SK-N-SH treated with all-trans-retinoic acid at 6 μM for 48 hours (cell line): Measurements from ENCODE around the gene RAD51B.

ENCODE experiments used
- ATAC-seq: fragments of 200-7000 bp; cut with Tn5 transposase; 3 replicates; pipeline ENCODE4 v1.9.1; 2020; ENCODE audit warnings: mild to moderate bottlenecking, moderate library complexity
- BACH2 ChIP-seq: fragments of 250-450 bp; sonication (Bioruptor Pico); IDR thresholded peaks from 2 replicates; pipeline ENCODE4 v1.9.0; 2021; ENCODE audit warnings: mild to moderate bottlenecking, borderline replicate concordance
- CREB5 ChIP-seq: fragments of 250-450 bp; sonication (Bioruptor Pico); IDR thresholded peaks from 2 replicates; pipeline ENCODE4 v1.5.1; 2020; ENCODE audit warnings: low read depth, mild to moderate bottlenecking, moderate library complexity
- CSDC2 ChIP-seq: fragments of 250-450 bp; sonication (Bioruptor Pico); IDR thresholded peaks from 2 replicates; pipeline ENCODE4 v1.5.0; 2020; ENCODE audit warnings: mild to moderate bottlenecking, moderate library complexity
- CSRNP3 ChIP-seq: fragments of 250-450 bp; sonication (Bioruptor Pico); IDR thresholded peaks from 2 replicates; pipeline ENCODE4 v1.5.1; 2021; ENCODE audit warnings: mild to moderate bottlenecking, moderate library complexity
- ESRRG ChIP-seq: fragments of 250-450 bp; sonication (Bioruptor Pico); IDR thresholded peaks from 2 replicates; pipeline ENCODE4 v1.6.1; 2021; ENCODE audit warnings: mild to moderate bottlenecking
- GLIS3 ChIP-seq: fragments of 250-450 bp; sonication (Bioruptor Pico); IDR thresholded peaks from 2 replicates; pipeline ENCODE4 v1.5.0; 2020; ENCODE audit warnings: mild to moderate bottlenecking, moderate library complexity
- ISL1 ChIP-seq: fragments of 250-450 bp; sonication (Bioruptor Pico); IDR thresholded peaks from 2 replicates; pipeline ENCODE4 v2.1.2; 2022; ENCODE audit warnings: mild to moderate bottlenecking, moderate library complexity
- OSR1 ChIP-seq: fragments of 250-450 bp; sonication (Bioruptor Pico); IDR thresholded peaks from 2 replicates; pipeline ENCODE4 v1.8.0; 2022; ENCODE audit warnings: moderate library complexity, mild to moderate bottlenecking, inconsistent platforms
- PATZ1 ChIP-seq: fragments of 250-450 bp; sonication (Bioruptor Pico); IDR thresholded peaks from 2 replicates; pipeline ENCODE4 v1.8.0; 2020; ENCODE audit warnings: mild to moderate bottlenecking, moderate library complexity, borderline replicate concordance
- PPARA ChIP-seq: fragments of 250-450 bp; sonication (Bioruptor Pico); IDR thresholded peaks from 2 replicates; pipeline ENCODE4 v1.5.0; 2020; ENCODE audit warnings: mild to moderate bottlenecking, borderline replicate concordance
- RARB ChIP-seq: fragments of 250-450 bp; sonication (Bioruptor Pico); IDR thresholded peaks from 2 replicates; pipeline ENCODE4 v1.8.0; 2021; ENCODE audit warnings: mild to moderate bottlenecking, moderate library complexity
- SNAI2 ChIP-seq: fragments of 250-450 bp; sonication (Bioruptor Pico); IDR thresholded peaks from 2 replicates; pipeline ENCODE4 v1.5.0; 2020; ENCODE audit warnings: mild to moderate bottlenecking, moderate library complexity
- TCF4 ChIP-seq: fragments of 250-450 bp; sonication (Bioruptor Pico); IDR thresholded peaks from 2 replicates; pipeline ENCODE4 v1.8.0; 2021; ENCODE audit warnings: mild to moderate bottlenecking, moderate library complexity, borderline replicate concordance
- TOX ChIP-seq: fragments of 250-450 bp; sonication (Bioruptor Pico); IDR thresholded peaks from 2 replicates; pipeline ENCODE4 v1.8.0; 2021; ENCODE audit warnings: mild to moderate bottlenecking, moderate library complexity, borderline replicate concordance
- TSHZ2 ChIP-seq: fragments of 250-450 bp; sonication (Bioruptor Pico); IDR thresholded peaks from 2 replicates; pipeline ENCODE4 v1.5.0; 2020; ENCODE audit warnings: mild to moderate bottlenecking, moderate library complexity
- ZC3H10 ChIP-seq: fragments of 250-450 bp; sonication (Bioruptor Pico); IDR thresholded peaks from 2 replicates; pipeline ENCODE4 v1.5.1; 2021; ENCODE audit warnings: mild to moderate bottlenecking, moderate library complexity
- ZFP3 ChIP-seq: fragments of 250-450 bp; sonication (Bioruptor Pico); IDR thresholded peaks from 2 replicates; pipeline ENCODE4 v1.5.0; 2020; ENCODE audit warnings: mild to moderate bottlenecking, moderate library complexity
- ZFP30 ChIP-seq: fragments of 450-650 bp; formaldehyde crosslinking; IDR thresholded peaks from 2 replicates; pipeline ENCODE4 v1.5.0; 2022; ENCODE audit warnings: mild to moderate bottlenecking, moderate library complexity
- ZNF565 ChIP-seq: fragments of 450-650 bp; formaldehyde crosslinking; conservative IDR thresholded peaks from 2 replicates; pipeline ENCODE4 v1.5.0; 2020; ENCODE audit warnings: low read depth, mild to moderate bottlenecking, moderate library complexity
- ZNF70 ChIP-seq: fragments of 450-650 bp; formaldehyde crosslinking; IDR thresholded peaks from 2 replicates; pipeline ENCODE4 v1.5.0; 2020; ENCODE audit warnings: mild to moderate bottlenecking, moderate library complexity
- ZNF8 ChIP-seq: fragments of 450-650 bp; formaldehyde crosslinking; IDR thresholded peaks from 2 replicates; pipeline ENCODE4 v1.5.0; 2020; ENCODE audit warnings: mild to moderate bottlenecking, moderate library complexity

Gene RAD51B

GRCh38 chr14:68748691-68749090 is 929.1 kb downstream of the RAD51B start:
- TF ChIP-seq CREB5 (CRISPR knock-in tag): no peak
- TF ChIP-seq GLIS3 (CRISPR knock-in tag): no peak
- no peak for TF ChIP-seq ESRRG (CRISPR knock-in tag)

GRCh38 chr14:68749487-68750475 is 930.2 kb downstream of the RAD51B start:
- no peak for ATAC-seq
- TF ChIP-seq ZNF8 (CRISPR knock-in tag) (no peak), RARB (CRISPR knock-in tag) (no peak), CREB5 (CRISPR knock-in tag) (no peak), TOX (no peak), TCF4 (CRISPR knock-in tag) (no peak), ZNF565 (CRISPR knock-in tag) (no peak), ZNF70 (CRISPR knock-in tag) (no peak)

More at GRCh38 chr14:68748691-68749090, 929.1 kb downstream of the RAD51B start:
- no peak for ATAC-seq

- TF ChIP-seq ESRRG (CRISPR knock-in tag): no peak
- no peak for TF ChIP-seq CSRNP3 (CRISPR knock-in tag)
- no peak for TF ChIP-seq CSDC2 (CRISPR knock-in tag)
- no peak for TF ChIP-seq TOX
- ATAC-seq: no peak
These were observed 932.9 kb downstream of the RAD51B start for GRCh38 chr14:68752271-68753006.

GRCh38 chr14:68753690-68754089 is 934.1 kb downstream of the RAD51B start:
- ATAC-seq: no peak
- TF ChIP-seq ZFP3 (CRISPR knock-in tag) (no peak), ISL1 (no peak), ZFP30 (CRISPR knock-in tag) (no peak), PPARA (no peak), GLIS3 (CRISPR knock-in tag) (no peak), ZC3H10 (no peak), CSDC2 (CRISPR knock-in tag) (no peak), TSHZ2 (CRISPR knock-in tag) (no peak), OSR1 (no peak), TCF4 (CRISPR knock-in tag) (no peak), TOX (no peak), CSRNP3 (CRISPR knock-in tag) (no peak), ZNF565 (CRISPR knock-in tag) (no peak), PATZ1 (CRISPR knock-in tag) (no peak), CREB5 (CRISPR knock-in tag) (no peak), BACH2 (no peak), SNAI2 (CRISPR knock-in tag) (no peak), ZNF8 (CRISPR knock-in tag) (no peak)
